Right lobe of liver (tissue), 6 donors: Measurements from ENCODE around the gene DCUN1D3. TPM values are rescaled to one million over a fixed set of nuclear protein-coding genes. Genes with fewer than 3 reads are reported as not detected.

Source experiments
- ATAC-seq, 4 donors: fragments of 200-7000 bp; cut with Tn5 transposase; one replicate each; pipeline ENCODE4 v1.9.1; 2020; ENCODE audit warnings: mild to moderate bottlenecking in 4 of 4, moderate library complexity in 4 of 4
- DNase-seq, 3 donors: peaks; one replicate each; pipeline ENCODE4 v3.0.0-alpha.2; 2020
- H3K27ac ChIP-seq, 3 donors: fragments of 200-600 bp; one replicate each; pipeline ENCODE4 v1.8.0; 2022
- H3K27me3 ChIP-seq, 2 donors: fragments of 200-600 bp; one replicate each; pipeline ENCODE4 v1.8.0; 2022
- H3K36me3 ChIP-seq, 4 donors: fragments of 200-600 bp; sonication (generic) in 1 of 4; one replicate each; pipeline versions ENCODE4 v1.5.1 to v1.8.0; 2017 to 2022; ENCODE audit warnings: control low read depth in 1 of 4
- H3K4me1 ChIP-seq, 4 donors: fragments of 200-600 bp; sonication (generic) in 1 of 4; one replicate each; pipeline versions ENCODE4 v1.5.1 to v1.8.0; 2017 to 2022; ENCODE audit warnings: control low read depth in 1 of 4
- H3K4me3 ChIP-seq, 3 donors: fragments of 200-600 bp; one replicate each; pipeline ENCODE4 v1.8.0; 2022
- H3K9me3 ChIP-seq, 4 donors: fragments of 200-600 bp; sonication (generic) in 1 of 4; one replicate each; pipeline versions ENCODE4 v1.5.1 to v1.8.0; 2017 to 2022; ENCODE audit warnings: control low read depth in 1 of 4
- CTCF ChIP-seq, 4 donors: fragments of 200-600 bp in 3 of 4; fragments of 450-650 bp in 1 of 4; IDR thresholded peaks; one replicate each; pipeline versions ENCODE4 v1.5.1 to v1.8.0; 2016 to 2022; ENCODE audit warnings: antibody characterized with exemption in 4 of 4, mild to moderate bottlenecking in 2 of 4
- POLR2A ChIP-seq: fragments of 450-650 bp; IDR thresholded peaks from one replicate; pipeline ENCODE4 v1.6.1; 2017; ENCODE audit warnings: antibody characterized with exemption, mild to moderate bottlenecking
- WGBS: methylation state at CpG from one replicate; pipeline ENCODE4 v1.1.6; 2018; ENCODE audit warnings: low coverage, low lambda C conversion rate; ENCODE audit not compliant: insufficient coverage; ENCODE audit errors: missing lambda C conversion rate; 5-methylcytosine and 5-hydroxymethylcytosine counted together
- intact Hi-C, 2 donors: fragments of 100-400 bp; cut with DNase I; formaldehyde crosslinking; loops; one replicate each; pipeline versions ENCODE4 v1.11.2 to v1.14.1; 2022
- total RNA-seq, 6 experiments: library from RNA; depleted of rRNA in 2 of 6; stranded (reverse); fragments of >200 nt in 2 of 6; fragmentation: NEBNext Ultra II Directional in 3 of 6; extraction: Animal tissue kit (Norgen Biotek cat#: 25700) in 3 of 6; gene quantifications; one replicate each; pipeline versions ENCODE4 v1.1.0 to v1.2.4, GENCODE V29; 2016 to 2023
- donor health status: DM: no; HTN: yes; CAD: no.
- donor health status: DM: no; HTN: no; CAD: no.
- donor health status: DM: no; HTN: no; CAD: no.
- donor health status: DM: no; HTN: yes; CAD: no.
- donor health status: DM: no; HTN: yes; CAD: no.

The DCUN1D3 gene
- total RNA-seq, 6 experiments from 2014 or later, result 10.3 to 15.1 (median 13.8) TPM

- TF ChIP-seq CTCF (IDR thresholded peaks at IDR 0.05) (no peak), POLR2A (no peak)
- H3K9me3 ChIP-seq, result no peaks in the 10 kb centered on the region
- H3K4me3 ChIP-seq, result no peak overlapping the region
- intact Hi-C loops, result no loop called here
- peaks cover 0 to 13% (median 4%) of the 10 kb centered on the region in 4 donors for H3K4me1 ChIP-seq
- DNase-seq (no peak), ATAC-seq (no peak)
- H3K36me3 ChIP-seq, result peaks cover 0 to 7% (median 2%) of the 10 kb centered on the region in 4 donors
- H3K27ac ChIP-seq, result no peak overlapping the region
- no peaks in the 10 kb centered on the region for H3K27me3 ChIP-seq
- WGBS, result 91% methylated on average over 4 of the region's 5 CpGs
These were observed 19.9 kb upstream of the DCUN1D3 start for GRCh38 chr16:20920091-20920490.

GRCh38 chr16:20918486-20919239, 18.5 kb upstream of the DCUN1D3 start:
- H3K36me3 ChIP-seq, result no peaks in the 10 kb centered on the region
- TF ChIP-seq POLR2A (no peak), CTCF (IDR thresholded peaks at IDR 0.05) (no peak)
- no peaks in the 10 kb centered on the region for H3K9me3 ChIP-seq
- no peak overlapping the region for H3K27ac ChIP-seq
- no peak overlapping the region for H3K4me3 ChIP-seq
- H3K4me1 ChIP-seq, result peaks cover 0 to 13% (median 4%) of the 10 kb centered on the region in 4 donors
- H3K27me3 ChIP-seq, result no peaks in the 10 kb centered on the region
- WGBS, result 48% methylated on average over 4 of the region's 4 CpGs
- intact Hi-C loops, result no loop called here
- ATAC-seq (peak; percentile 72 to 84 (median 80)), DNase-seq (peak; percentile 33 to 58 (median 56))

- DNase-seq (no peak), ATAC-seq (peak in 1 of 4 donors; percentile 46)
- 50% methylated on average over 3 of the region's 4 CpGs for WGBS
- no peak overlapping the region for H3K27ac ChIP-seq
- H3K36me3 ChIP-seq, result no peaks in the 10 kb centered on the region
- intact Hi-C loops, result no loop called here
- peaks cover 0 to 18% (median 9%) of the 10 kb centered on the region in 4 donors for H3K4me1 ChIP-seq
- TF ChIP-seq POLR2A (no peak), CTCF (IDR thresholded peaks at IDR 0.05) (no peak)
- no peaks in the 10 kb centered on the region for H3K27me3 ChIP-seq
- no peak overlapping the region for H3K4me3 ChIP-seq
- H3K9me3 ChIP-seq, result no peaks in the 10 kb centered on the region
These were observed 16.8 kb upstream of the DCUN1D3 start for GRCh38 chr16:20916942-20917341.

- 92% methylated on average over 9 of the region's 10 CpGs for WGBS
- Histone ChIP-seq H3K4me1 (peaks cover 0 to 25% (median 9%) of the 10 kb centered on the region in 4 donors), H3K36me3 (no peaks in the 10 kb centered on the region), H3K9me3 (no peaks in the 10 kb centered on the region), H3K27ac (no peak overlapping the region), H3K27me3 (no peaks in the 10 kb centered on the region), H3K4me3 (no peak overlapping the region)
- intact Hi-C loops, result no loop called here
- TF ChIP-seq CTCF (IDR thresholded peaks at IDR 0.05) (no peak), POLR2A (no peak)
- no peak for DNase-seq
- ATAC-seq, result no peak
These were observed 16.1 kb upstream of the DCUN1D3 start for GRCh38 chr16:20916289-20916688.
